ENCODE results near the gene MRI1. TPM values are rescaled to one million over a fixed set of nuclear protein-coding genes. Genes with fewer than 3 reads are reported as not detected.

The MRI1 gene
- total and polyA plus RNA-seq, 10 of the 15 experiments (the other 5 are each of a cell fraction or from before 2014, with no cell fraction given) = 5.4 to 50.3 (median 28.3) TPM

GRCh38 chr19:13758795-13759194 lies 5.5 kb upstream of the MRI1 start (continued):
- TF ChIP-seq, protein P1, sequence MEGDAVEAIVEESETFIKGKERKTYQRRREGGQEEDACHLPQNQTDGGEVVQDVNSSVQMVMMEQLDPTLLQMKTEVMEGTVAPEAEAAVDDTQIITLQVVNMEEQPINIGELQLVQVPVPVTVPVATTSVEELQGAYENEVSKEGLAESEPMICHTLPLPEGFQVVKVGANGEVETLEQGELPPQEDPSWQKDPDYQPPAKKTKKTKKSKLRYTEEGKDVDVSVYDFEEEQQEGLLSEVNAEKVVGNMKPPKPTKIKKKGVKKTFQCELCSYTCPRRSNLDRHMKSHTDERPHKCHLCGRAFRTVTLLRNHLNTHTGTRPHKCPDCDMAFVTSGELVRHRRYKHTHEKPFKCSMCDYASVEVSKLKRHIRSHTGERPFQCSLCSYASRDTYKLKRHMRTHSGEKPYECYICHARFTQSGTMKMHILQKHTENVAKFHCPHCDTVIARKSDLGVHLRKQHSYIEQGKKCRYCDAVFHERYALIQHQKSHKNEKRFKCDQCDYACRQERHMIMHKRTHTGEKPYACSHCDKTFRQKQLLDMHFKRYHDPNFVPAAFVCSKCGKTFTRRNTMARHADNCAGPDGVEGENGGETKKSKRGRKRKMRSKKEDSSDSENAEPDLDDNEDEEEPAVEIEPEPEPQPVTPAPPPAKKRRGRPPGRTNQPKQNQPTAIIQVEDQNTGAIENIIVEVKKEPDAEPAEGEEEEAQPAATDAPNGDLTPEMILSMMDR (IDR thresholded peaks at IDR 0.05 in 2 of 3, conservative IDR thresholded peaks at IDR 0.05 in 1 of 3; ENCODE audit: control insufficient read depth in 2 of 3, extremely low read depth in 1 of 3, insufficient read depth in 1 of 3, low read depth in 3 of 3, low read length in 3 of 3) = no peak
- TF ChIP-seq NRF1 (conservative IDR thresholded peaks at IDR 0.05; ENCODE audit: low read depth, low read length) = no peak

DNA sequence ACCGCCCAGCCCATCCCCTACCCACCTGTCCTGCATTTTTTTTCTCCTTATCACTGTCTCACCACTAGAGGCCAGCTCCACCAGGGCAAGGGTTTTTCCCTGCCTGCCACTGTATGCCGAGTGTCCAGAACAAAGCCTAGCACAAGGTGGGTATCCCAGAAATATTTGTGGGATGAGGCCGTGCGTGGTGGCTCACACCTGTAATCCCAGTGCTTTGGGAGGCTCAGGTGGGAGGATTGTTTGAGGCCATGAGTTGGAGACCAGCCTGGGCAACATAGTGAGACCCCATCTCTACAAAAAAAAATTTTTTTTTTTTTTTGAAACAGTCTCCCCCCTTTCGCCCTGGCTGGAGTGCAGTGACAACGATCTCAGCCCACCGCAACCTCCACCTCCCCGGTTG lies 2.9 kb upstream of the MRI1 start:
- Histone ChIP-seq H3K36me3 (ENCODE audit: control insufficient read depth in 2 of 2, insufficient read depth in 2 of 2, low read length in 1 of 2) (peaks cover 4 to 16% of the 10 kb centered on the region in 2 experiments), H3K4me2 (ENCODE audit: control insufficient read depth, insufficient read depth) (no peak overlapping the region), H4K20me1 (ENCODE audit: control insufficient read depth, insufficient read depth) (no peaks in the 10 kb centered on the region), H3K27me3 (replicated peaks in 1 of 2; ENCODE audit: control insufficient read depth in 2 of 2, insufficient read depth in 2 of 2, low read length in 1 of 2) (no peaks in the 10 kb centered on the region), H3K79me2 (ENCODE audit: control insufficient read depth, insufficient read depth, low read length) (peaks cover 19% of the 10 kb centered on the region), H2AFZ (ENCODE audit: control insufficient read depth, low read depth, low read length) (no peak overlapping the region), H3K9ac (ENCODE audit: control insufficient read depth, insufficient read depth, low read length) (no peak overlapping the region), H3K27ac (ENCODE audit: control insufficient read depth, insufficient read depth) (no peak overlapping the region), H3K4me1 (ENCODE audit: control insufficient read depth, insufficient read depth, low read length) (no peaks in the 10 kb centered on the region), H3K4me3 (no peak overlapping the region), H3K9me3 (replicated peaks; ENCODE audit: control insufficient read depth, insufficient read depth, low read length) (no peaks in the 10 kb centered on the region)
- ATAC-seq (no peak), FAIRE-seq (no peak), DNase-seq (ENCODE audit: low read depth, low spot score) (no peak)
- ChIA-PET CTCF (interaction anchor here (1.2 kb wide), 1 partner anchor 101 kb away, joined by 3 read pairs; no protein-coding TSS in a partner anchor), RAD21 (ENCODE audit: unreplicated experiment) (no interaction called here), POLR2A (interaction anchor here (0.7 kb wide), 1 partner anchor 39 kb away, joined by 3 read pairs; no protein-coding TSS in a partner anchor), SMC1A (ENCODE audit: uncharacterized antibody, unreplicated experiment) (interaction anchor here (1.3 kb wide), 1 partner anchor 12 kb away, joined by 3 read pairs; no protein-coding TSS in a partner anchor)
- TF ChIP-seq MEF2A (IDR thresholded peaks at IDR 0.05; ENCODE audit: insufficient read depth, low read depth, low read length) (no peak), NFIC (IDR thresholded peaks at IDR 0.05; ENCODE audit: low read depth, low read length) (no peak), SPI1 (IDR thresholded peaks at IDR 0.05; ENCODE audit: borderline replicate concordance, insufficient read depth, low read depth, low read length) (no peak), MLLT1 (IDR thresholded peaks at IDR 0.05) (no peak), RCOR1 (conservative IDR thresholded peaks at IDR 0.05; ENCODE audit: low read depth, low read length) (no peak), EZH2 (IDR thresholded peaks at IDR 0.05; ENCODE audit: borderline replicate concordance, control insufficient read depth, low read depth, low read length) (no peak), ZNF217 (IDR thresholded peaks at IDR 0.05) (no peak), FOXK2 (IDR thresholded peaks at IDR 0.05) (no peak)
- TF ChIP-seq, protein P1 (IDR thresholded peaks at IDR 0.05 in 2 of 3, conservative IDR thresholded peaks at IDR 0.05 in 1 of 3; ENCODE audit: control insufficient read depth in 2 of 3, extremely low read depth in 1 of 3, insufficient read depth in 1 of 3, low read depth in 3 of 3, low read length in 3 of 3) = peak in 1 of 3 experiments; percentile 6; a peak in 1 of 6 replicates
- intact Hi-C loops (cut with micrococcal nuclease; ENCODE audit: unreplicated experiment) (no loop called here), in situ Hi-C loops (cut with MboI) (no loop called here)
- no TSS peak for BruUV-seq (replicated peaks)
- 85% methylated on average over 8 of the region's 8 CpGs for WGBS (ENCODE audit: insufficient coverage, insufficient replicate concordance, low lambda C conversion rate, missing lambda C conversion rate)
